GM18951 (cell line): ENCODE data around the gene MTOR.
"Not testable (repeated sequence)": the region's sequence is repeated elsewhere in the genome, so short reads cannot be mapped to it uniquely, and the experiment has no call there.

Experiments used
- POLR2A ChIP-seq: IDR thresholded peaks from 4 replicates; pipeline ENCODE4 v1.6.1; 2011; ENCODE audit warnings: mild to moderate bottlenecking; ENCODE audit not compliant: insufficient read length, insufficient read depth; ENCODE audit errors: extremely low read depth
- in situ Hi-C: fragments of 300-500 bp; cut with MboI; formaldehyde crosslinking; loops from one replicate; pipeline ENCODE4 v1.12.0; 2022; ENCODE audit warnings: low sequenced_read_pairs, mixed read lengths, inconsistent platforms; ENCODE audit not compliant: unreplicated experiment

Gene MTOR

DNA sequence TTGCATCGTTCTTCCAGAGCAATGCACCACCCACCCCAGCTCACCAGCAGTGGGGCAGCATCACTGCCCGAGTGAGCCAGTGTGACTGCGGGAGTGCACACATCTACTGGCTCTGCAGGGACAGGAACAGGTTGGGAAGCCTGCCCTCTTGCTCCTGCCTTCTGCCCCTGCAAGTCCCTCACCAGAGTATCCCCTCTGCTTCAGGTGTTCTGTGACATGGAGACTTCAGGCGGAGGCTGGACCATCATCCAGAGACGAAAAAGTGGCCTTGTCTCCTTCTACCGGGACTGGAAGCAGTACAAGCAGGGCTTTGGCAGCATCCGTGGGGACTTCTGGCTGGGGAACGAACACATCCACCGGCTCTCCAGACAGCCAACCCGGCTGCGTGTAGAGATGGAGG is 69.0 kb downstream of the MTOR start:
- no peak for TF ChIP-seq POLR2A
- in situ Hi-C loops: no loop called here

- TF ChIP-seq POLR2A: no peak
- in situ Hi-C loops: no loop called here
Measured at GRCh38 chr1:11188858-11189451, 73.4 kb downstream of the MTOR start, which contains the start of gene ANGPTL7. TSS of gene ANGPTL7 (plus strand) at chr1:11189355. CDS start at chr1:11189580, 225 bp downstream.

DNA sequence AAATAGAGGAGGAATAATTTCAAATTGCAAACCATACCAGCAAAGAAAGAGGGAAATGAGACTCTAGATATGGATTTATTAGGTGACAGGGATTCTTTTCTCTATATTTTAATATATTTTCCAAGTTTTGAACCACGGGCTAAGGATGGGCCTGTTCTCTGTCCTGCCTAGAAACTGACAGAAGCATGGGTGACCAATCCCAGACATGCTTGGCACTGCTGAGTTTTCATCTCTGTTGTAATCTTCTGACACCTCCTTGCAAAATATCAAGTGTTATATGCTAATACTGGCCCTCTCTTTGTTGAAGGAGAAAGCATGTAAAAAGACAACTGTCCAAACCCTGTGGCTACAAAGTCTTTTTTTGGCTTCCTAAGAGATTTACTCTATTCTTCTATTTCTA is 74.0 kb downstream of the MTOR start:
- in situ Hi-C loops: no loop called here

GRCh38 chr1:11187931-11188330 is 74.4 kb downstream of the MTOR start:
- no peak for TF ChIP-seq POLR2A
- in situ Hi-C loops: no loop called here

More for the DNA sequence above, 74.0 kb downstream of the MTOR start:
- no peak for TF ChIP-seq POLR2A

GRCh38 chr1:11187494-11187893 is 74.9 kb downstream of the MTOR start:
- no peak for TF ChIP-seq POLR2A
- in situ Hi-C loops: no loop called here

- in situ Hi-C loops: no loop called here
- TF ChIP-seq POLR2A: no peak
Measured at GRCh38 chr1:11187000-11187399, 75.4 kb downstream of the MTOR start.

DNA sequence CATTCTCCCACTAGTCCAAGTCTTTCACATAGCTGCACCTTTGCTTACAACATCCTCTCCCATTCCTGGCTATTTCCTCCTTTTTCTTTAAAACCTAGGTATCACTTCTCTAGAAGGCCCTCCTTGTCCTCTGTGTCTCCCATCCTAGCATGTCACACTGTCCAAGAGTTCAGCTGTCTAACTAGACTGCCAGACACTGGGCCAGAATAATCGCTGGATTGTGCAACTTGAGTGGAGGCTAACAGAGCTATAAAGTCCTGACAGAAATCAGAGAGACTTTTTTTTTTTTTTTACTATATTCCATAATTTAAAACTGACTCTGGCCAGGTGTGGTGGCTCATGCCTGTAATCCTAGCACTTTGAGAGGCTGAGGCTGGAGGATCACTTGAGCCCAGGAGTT is 77.4 kb downstream of the MTOR start:
- in situ Hi-C loops: no loop called here
- no peak for TF ChIP-seq POLR2A

GRCh38 chr1:11182884-11183283 is 79.5 kb downstream of the MTOR start:
- TF ChIP-seq POLR2A: no peak
- in situ Hi-C loops: no loop called here

DNA sequence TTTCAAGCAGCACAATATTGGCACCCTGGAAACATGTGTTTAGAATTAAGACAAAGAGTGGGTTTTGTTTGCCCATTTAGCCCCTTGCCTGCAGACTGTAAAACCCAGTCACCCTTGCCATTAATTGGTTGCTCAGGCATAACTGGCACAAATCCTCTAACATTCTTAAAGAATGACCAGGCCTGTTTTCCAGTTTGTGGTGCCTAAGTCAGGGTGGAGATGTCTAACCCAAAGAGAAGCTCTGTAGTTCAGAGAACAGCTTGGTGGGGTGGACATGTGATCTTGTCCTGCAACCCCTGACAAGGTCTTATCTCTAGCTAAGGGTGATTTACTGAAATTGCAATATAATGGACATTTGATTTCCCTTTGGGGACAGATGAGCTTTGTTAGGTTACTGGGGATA is 82.0 kb downstream of the MTOR start:
- in situ Hi-C loops: no loop called here
- TF ChIP-seq POLR2A: no peak

DNA sequence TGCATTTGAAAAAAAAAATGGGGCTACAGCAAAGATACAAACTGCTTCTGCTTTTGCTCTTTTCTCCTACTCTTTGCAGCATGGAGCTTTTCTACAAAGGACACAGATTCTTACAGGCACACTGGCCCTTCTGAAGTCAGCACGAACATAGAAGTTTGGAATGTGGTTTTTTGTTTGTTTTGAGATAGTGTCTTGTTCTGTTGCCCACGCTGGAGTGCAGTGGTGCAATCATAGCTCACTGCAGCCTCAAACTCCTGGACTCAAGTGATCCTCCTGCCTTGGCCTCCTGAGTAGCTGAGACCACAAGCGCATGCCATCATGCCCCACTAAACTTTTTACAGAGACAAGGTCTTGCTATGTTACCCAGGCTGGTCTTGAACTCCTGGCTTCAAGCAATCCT is 82.6 kb downstream of the MTOR start:
- in situ Hi-C loops: not testable (repeated sequence)

DNA sequence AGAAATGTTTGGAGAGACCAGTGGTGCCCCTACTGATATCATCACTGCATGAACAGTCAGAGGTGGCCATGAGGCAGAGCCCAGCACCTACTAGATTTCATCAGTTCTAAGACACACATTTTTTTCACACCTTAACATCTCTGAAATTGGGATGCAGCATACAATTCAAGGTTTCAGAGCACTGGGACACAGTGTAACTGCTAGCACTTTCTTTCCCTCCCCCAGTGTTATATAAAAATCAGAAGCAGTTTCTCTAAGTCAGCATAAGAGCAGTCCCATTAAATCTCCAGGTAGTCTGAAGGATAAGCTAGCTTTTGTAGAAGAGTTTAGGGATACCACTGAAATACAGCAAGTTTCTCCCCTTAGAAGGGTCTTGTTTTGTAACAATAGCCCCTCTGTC is 83.2 kb downstream of the MTOR start:
- in situ Hi-C loops: no loop called here
- TF ChIP-seq POLR2A: no peak

GRCh38 chr1:11178021-11179015 is 84.0 kb downstream of the MTOR start:
- in situ Hi-C loops: no loop called here
- no peak for TF ChIP-seq POLR2A

DNA sequence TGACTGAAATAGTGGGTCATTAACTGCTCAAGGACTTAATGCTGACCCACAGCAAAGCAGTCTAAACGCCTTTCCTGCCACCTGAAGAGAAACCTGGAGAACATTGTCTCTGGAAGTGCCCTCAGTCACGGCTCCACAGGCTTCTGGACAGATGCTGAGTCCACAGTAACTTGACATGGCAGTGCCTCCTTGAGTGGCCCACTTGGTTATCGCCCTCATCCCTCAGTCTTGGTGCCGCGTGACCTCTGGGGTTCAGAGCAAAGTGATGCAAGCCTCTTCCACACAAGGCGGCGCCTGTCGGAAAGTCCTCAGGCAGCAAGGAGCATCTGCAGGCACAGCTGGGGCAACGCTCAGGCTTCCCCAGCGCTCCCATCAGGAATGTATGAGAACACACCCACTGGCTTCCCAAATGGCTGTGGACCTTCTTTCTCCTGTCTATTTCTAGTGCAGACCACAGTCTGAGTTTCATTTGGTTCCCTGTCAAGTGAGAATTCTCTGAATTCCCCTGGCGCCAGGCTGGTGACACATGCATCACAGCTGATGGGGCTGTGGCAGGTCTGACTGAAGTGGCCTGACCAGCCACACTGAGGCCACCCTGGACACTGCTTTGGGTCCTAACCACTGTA is 86.2 kb downstream of the MTOR start:
- no peak for TF ChIP-seq POLR2A
- in situ Hi-C loops: no loop called here

GRCh38 chr1:11175461-11175860 is 86.9 kb downstream of the MTOR start:
- in situ Hi-C loops: no loop called here
- no peak for TF ChIP-seq POLR2A
